B cell (primary cell): ENCODE measurements around the gene MAN1A1. TPM values are rescaled to one million over a fixed set of nuclear protein-coding genes. Genes with fewer than 3 reads are reported as not detected.

Experiments
- ATAC-seq: fragments of 200-7000 bp; cut with Tn5 transposase; one replicate; pipeline ENCODE4 v1.10.0; 2021; ENCODE audit warnings: low read depth, mild to moderate bottlenecking, moderate number of reproducible peaks, moderate library complexity
- CTCF ChIA-PET: fragments of 350-600 bp; sonication (Branson Sonifier 250); formaldehyde crosslinking; loops from one replicate; lab custom pipeline; 2021; ENCODE audit warnings: antibody characterized with exemption, inconsistent platforms; lab: Charles Lee
- POLR2A ChIA-PET: fragments of 350-600 bp; sonication (Branson Sonifier 250); formaldehyde crosslinking; loops from one replicate; lab custom pipeline; 2021; ENCODE audit warnings: antibody characterized with exemption; lab: Charles Lee
- DNase-seq: peaks from one replicate; pipeline ENCODE4 v3.0.0; 2013
- H2AFZ ChIP-seq: 2 replicates; pipeline ENCODE4 v1.6.1; 2012; ENCODE audit warnings: mild to moderate bottlenecking, low read depth, low read length; ENCODE audit not compliant: insufficient read depth, poor library complexity, severe bottlenecking
- H3K27ac ChIP-seq, 2 donors: 1 replicate in 1 of 2; 2 replicates in 1 of 2; pipeline ENCODE4 v1.5.1; 2012 to 2013; ENCODE audit warnings: low read length in 2 of 2, mild to moderate bottlenecking in 2 of 2, moderate library complexity in 1 of 2
- H3K27me3 ChIP-seq, 4 experiments: fragments of 200-600 bp in 1 of 4; sonication (generic) in 1 of 4; replicated peaks in 1 of 4; 1 replicate in 2 of 4; 2 replicates in 2 of 4; pipeline versions ENCODE4 v1.6.1 to v1.7.0; 2013 to 2016; ENCODE audit warnings: low read length in 3 of 4, mild to moderate bottlenecking in 2 of 4, mixed read lengths in 1 of 4, moderate library complexity in 1 of 4; ENCODE audit not compliant: insufficient read depth in 4 of 4, control insufficient read depth in 3 of 4; ENCODE audit errors: control extremely low read depth in 1 of 4
- H3K36me3 ChIP-seq, 2 experiments: replicated peaks in 1 of 2; 1 replicate in 1 of 2; 2 replicates in 1 of 2; pipeline versions ENCODE4 v1.6.1 to v1.7.1; 2013; ENCODE audit warnings: low read length in 1 of 2; ENCODE audit not compliant: insufficient read depth in 2 of 2, control insufficient read depth in 1 of 2; ENCODE audit errors: control extremely low read depth in 1 of 2, extremely low read depth in 1 of 2
- H3K4me1 ChIP-seq, 2 donors: fragments of 200-600 bp in 1 of 2; sonication (generic) in 1 of 2; 1 replicate in 1 of 2; 2 replicates in 1 of 2; pipeline versions ENCODE4 v1.5.1 to v1.6.1; 2013 to 2017; ENCODE audit warnings: low read length in 2 of 2; ENCODE audit not compliant: control insufficient read depth in 2 of 2, insufficient read depth in 2 of 2
- H3K4me2 ChIP-seq: replicated peaks from 2 replicates; pipeline ENCODE3; 2012; ENCODE audit warnings: mild to moderate bottlenecking, low read depth, low read length; ENCODE audit not compliant: poor library complexity, severe bottlenecking
- H3K4me3 ChIP-seq, 5 experiments: fragments of 200-600 bp in 1 of 5; sonication (generic) in 1 of 5; 1 replicate in 3 of 5; 2 replicates in 2 of 5; pipeline versions ENCODE4 v1.5.1 to v1.7.0; 2011 to 2016; ENCODE audit warnings: low read length in 4 of 5, mild to moderate bottlenecking in 4 of 5, low read depth in 2 of 5, control low read depth in 1 of 5, moderate library complexity in 1 of 5; ENCODE audit not compliant: insufficient read depth in 1 of 5; ENCODE audit errors: control extremely low read depth in 1 of 5, extremely low read depth in 1 of 5
- H3K79me2 ChIP-seq: fragments of 200-600 bp; sonication (generic); one replicate; pipeline ENCODE4 v1.6.0; 2016; ENCODE audit warnings: low read length; ENCODE audit not compliant: control insufficient read depth, insufficient read depth
- H3K9ac ChIP-seq: fragments of 200-600 bp; sonication (generic); 2 replicates; pipeline ENCODE4 v1.6.1; 2017; ENCODE audit warnings: mild to moderate bottlenecking, low read length, moderate library complexity
- H3K9me3 ChIP-seq, 3 donors: one replicate each; pipeline versions ENCODE4 v1.6.1 to v1.7.1; 2013; ENCODE audit warnings: low read length in 2 of 3; ENCODE audit not compliant: control insufficient read depth in 2 of 3, insufficient read depth in 1 of 3; ENCODE audit errors: control extremely low read depth in 1 of 3
- H4K20me1 ChIP-seq: 2 replicates; pipeline ENCODE4 v1.6.0; 2012; ENCODE audit warnings: mild to moderate bottlenecking, low read length; ENCODE audit not compliant: insufficient read depth, control insufficient read depth, poor library complexity, severe bottlenecking
- H3K27ac Mint-ChIP-seq: one replicate; pipeline ENCODE4 v1.8.0; 2021; ENCODE audit warnings: mixed read lengths
- H3K27me3 Mint-ChIP-seq: one replicate; pipeline ENCODE4 v1.8.0; 2021; ENCODE audit warnings: mixed read lengths
- H3K4me1 Mint-ChIP-seq: one replicate; pipeline ENCODE4 v1.8.0; 2021; ENCODE audit warnings: mixed read lengths
- H3K4me3 Mint-ChIP-seq: one replicate; pipeline ENCODE4 v1.8.0; 2021; ENCODE audit warnings: mixed read lengths
- H3K9me3 Mint-ChIP-seq: one replicate; pipeline ENCODE4 v1.8.0; 2022; ENCODE audit warnings: mixed read lengths; ENCODE audit not compliant: insufficient read depth
- EZH2 ChIP-seq: IDR thresholded peaks from 2 replicates; pipeline ENCODE4 v1.6.1; 2012; ENCODE audit warnings: borderline replicate concordance, low read depth, mild to moderate bottlenecking, moderate library complexity, low read length; ENCODE audit not compliant: insufficient read depth, poor library complexity, severe bottlenecking
- WGBS: methylation state at CpG from one replicate; pipeline ENCODE4 v1.1.5; 2013; ENCODE audit warnings: missing lambda C conversion rate; ENCODE audit not compliant: insufficient coverage; 5-methylcytosine and 5-hydroxymethylcytosine counted together
- intact Hi-C: fragments of 100-400 bp; cut with micrococcal nuclease; formaldehyde crosslinking; loops from one replicate; pipeline ENCODE4 v1.10.0; 2022
- polyA plus RNA-seq: library from polyadenylated mRNA; depleted of rRNA; stranded (reverse); fragments of >200 nt; gene quantifications from 2 replicates; pipeline ENCODE4 v1.2.3, GENCODE V29; 2012
- total RNA-seq, 2 donors: library from RNA; stranded (reverse); fragments of 120-200 nt in 1 of 2; gene quantifications; 1 replicate in 1 of 2; 2 replicates in 1 of 2; pipeline versions ENCODE4 v1.2.3 to v1.2.4, GENCODE V29; 2013 to 2022
- TF ChIP-seq, protein P1 (sequence below): fragments of 200-600 bp; IDR thresholded peaks from one replicate; pipeline ENCODE4 v1.8.0; 2022; ENCODE audit warnings: antibody characterized with exemption, mild to moderate bottlenecking

MAN1A1 gene
- total and polyA plus RNA-seq, 2 donors (not counting 1 experiment from before 2014, with no cell fraction given) = 5.1 to 31.7 TPM

- Mint-ChIP-seq H3K27ac (peak overlapping the region; percentile 54), H3K27me3 (no peaks in the 10 kb centered on the region), H3K4me1 (peaks cover 40% of the 10 kb centered on the region), H3K4me3 (peak overlapping the region; percentile 56), H3K9me3 (no peaks in the 10 kb centered on the region)
- H3K4me2 ChIP-seq = peak overlapping the region; percentile 48
- H3K4me3 ChIP-seq = no peak overlapping the region
- no peak for TF ChIP-seq EZH2
- TF ChIP-seq, protein P1, sequence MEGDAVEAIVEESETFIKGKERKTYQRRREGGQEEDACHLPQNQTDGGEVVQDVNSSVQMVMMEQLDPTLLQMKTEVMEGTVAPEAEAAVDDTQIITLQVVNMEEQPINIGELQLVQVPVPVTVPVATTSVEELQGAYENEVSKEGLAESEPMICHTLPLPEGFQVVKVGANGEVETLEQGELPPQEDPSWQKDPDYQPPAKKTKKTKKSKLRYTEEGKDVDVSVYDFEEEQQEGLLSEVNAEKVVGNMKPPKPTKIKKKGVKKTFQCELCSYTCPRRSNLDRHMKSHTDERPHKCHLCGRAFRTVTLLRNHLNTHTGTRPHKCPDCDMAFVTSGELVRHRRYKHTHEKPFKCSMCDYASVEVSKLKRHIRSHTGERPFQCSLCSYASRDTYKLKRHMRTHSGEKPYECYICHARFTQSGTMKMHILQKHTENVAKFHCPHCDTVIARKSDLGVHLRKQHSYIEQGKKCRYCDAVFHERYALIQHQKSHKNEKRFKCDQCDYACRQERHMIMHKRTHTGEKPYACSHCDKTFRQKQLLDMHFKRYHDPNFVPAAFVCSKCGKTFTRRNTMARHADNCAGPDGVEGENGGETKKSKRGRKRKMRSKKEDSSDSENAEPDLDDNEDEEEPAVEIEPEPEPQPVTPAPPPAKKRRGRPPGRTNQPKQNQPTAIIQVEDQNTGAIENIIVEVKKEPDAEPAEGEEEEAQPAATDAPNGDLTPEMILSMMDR = no peak
- no peak overlapping the region for H3K27ac ChIP-seq
- peaks cover 16 to 38% of the 10 kb centered on the region in 2 donors for H3K4me1 ChIP-seq
- H3K27me3 ChIP-seq = no peaks in the 10 kb centered on the region
- no peaks in the 10 kb centered on the region for H4K20me1 ChIP-seq
- ATAC-seq (no peak), DNase-seq (no peak)
- no peaks in the 10 kb centered on the region for H3K36me3 ChIP-seq
- peaks cover 71% of the 10 kb centered on the region for H3K79me2 ChIP-seq
- no peaks in the 10 kb centered on the region for H3K9me3 ChIP-seq
- no peak overlapping the region for H3K9ac ChIP-seq
- WGBS = no CpG with 5 or more reads among the region's 4 CpGs
- intact Hi-C loops = loop anchor here (5.0 kb wide), 1 partner anchor 39 kb away; no protein-coding TSS in a partner anchor
- ChIA-PET CTCF (no interaction called here), POLR2A (no interaction called here)
- peak overlapping the region; percentile 14 for H2AFZ ChIP-seq
These were observed 4.1 kb upstream of the MAN1A1 start for GRCh38 chr6:119353696-119354095.

DNA sequence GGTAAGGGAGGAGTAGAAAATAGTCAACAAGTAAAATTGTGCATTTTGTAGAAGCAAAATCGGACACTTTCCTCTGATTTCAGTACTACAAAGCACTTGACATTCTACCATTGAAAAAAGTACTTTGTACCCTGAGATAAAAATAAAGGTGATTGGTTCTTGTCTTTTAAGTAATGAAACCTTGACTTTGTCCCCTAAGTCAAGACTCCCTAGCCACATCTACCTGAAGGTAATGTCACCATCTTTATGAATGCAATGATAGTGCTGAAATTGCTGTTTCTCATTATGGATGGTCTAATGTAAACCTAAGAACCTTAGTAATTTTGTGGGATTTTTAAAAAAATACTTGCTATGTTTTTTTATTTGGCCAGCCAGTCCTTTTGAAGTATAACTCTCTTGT lies 2.4 kb upstream of the MAN1A1 start:
- no peak for DNase-seq
- H3K79me2 ChIP-seq = peaks cover 81% of the 10 kb centered on the region
- H3K4me2 ChIP-seq = peak overlapping the region; percentile 2

More for the DNA sequence above, 2.4 kb upstream of the MAN1A1 start:
- no peak for ATAC-seq
- no peak overlapping the region for H3K27ac ChIP-seq
- H3K27me3 Mint-ChIP-seq = no peaks in the 10 kb centered on the region
- H3K4me3 Mint-ChIP-seq = peak overlapping the region; percentile 4
- POLR2A ChIA-PET = no interaction called here
- H4K20me1 ChIP-seq = no peaks in the 10 kb centered on the region
- H2AFZ ChIP-seq = no peak overlapping the region
- H3K9me3 ChIP-seq = no peaks in the 10 kb centered on the region
- H3K4me1 ChIP-seq = peaks cover 29 to 49% of the 10 kb centered on the region in 2 donors
- no peak overlapping the region for H3K9ac ChIP-seq
- no peaks in the 10 kb centered on the region for H3K9me3 Mint-ChIP-seq
- peak overlapping the region; percentile 38 for H3K27ac Mint-ChIP-seq
- peaks cover 53% of the 10 kb centered on the region for H3K4me1 Mint-ChIP-seq
- H3K27me3 ChIP-seq = no peaks in the 10 kb centered on the region
- CTCF ChIA-PET = interaction anchor here (2.3 kb wide), 1 partner anchor 17 kb away, joined by 23 read pairs; no protein-coding TSS in a partner anchor
- intact Hi-C loops = loop anchor here (5.0 kb wide), 1 partner anchor 40 kb away; no protein-coding TSS in a partner anchor
- H3K4me3 ChIP-seq = no peak overlapping the region
- no peaks in the 10 kb centered on the region for H3K36me3 ChIP-seq
- no CpG with 5 or more reads among the region's 1 CpG for WGBS
- TF ChIP-seq, protein P1 = no peak
- no peak for TF ChIP-seq EZH2
